Hepatic stellate cell (primary cell): Measurements from ENCODE around the gene TBX2.

ENCODE experiments used
- DNase-seq: peaks from one replicate; pipeline ENCODE4 v3.0.0; 2011; ENCODE audit warnings: low spot score

The TBX2 gene

DNA sequence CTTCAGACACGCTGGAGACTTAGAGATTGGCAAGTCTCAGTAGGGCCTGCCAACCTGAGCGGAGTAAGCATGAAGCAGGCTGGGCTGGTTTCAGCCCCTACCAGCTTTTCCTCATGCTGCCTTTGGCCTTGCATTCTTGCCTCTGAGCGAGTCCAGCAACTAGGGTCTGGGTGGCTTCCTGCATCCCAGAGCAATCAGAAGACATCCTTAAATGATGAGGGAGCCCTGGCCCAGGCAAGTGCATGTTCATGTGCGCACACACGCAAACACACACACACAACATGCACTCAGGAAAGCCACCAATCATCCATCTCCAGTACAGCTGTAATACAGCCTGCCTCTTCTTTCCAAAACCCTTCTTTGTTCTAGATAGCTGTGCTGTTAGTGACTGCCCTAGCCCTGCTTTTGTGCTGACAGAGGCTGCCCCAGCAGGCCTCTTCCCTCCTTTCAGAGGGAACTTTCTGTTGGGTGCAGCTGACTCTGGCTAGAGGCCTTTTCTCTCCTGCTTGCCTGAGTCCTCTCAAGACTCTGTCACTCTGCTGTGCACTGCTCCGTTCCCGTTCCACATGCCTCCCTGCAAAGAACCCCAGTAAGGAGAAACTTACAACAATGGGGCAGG lies 30.7 kb upstream of the TBX2 start:
- no peak for DNase-seq

DNA sequence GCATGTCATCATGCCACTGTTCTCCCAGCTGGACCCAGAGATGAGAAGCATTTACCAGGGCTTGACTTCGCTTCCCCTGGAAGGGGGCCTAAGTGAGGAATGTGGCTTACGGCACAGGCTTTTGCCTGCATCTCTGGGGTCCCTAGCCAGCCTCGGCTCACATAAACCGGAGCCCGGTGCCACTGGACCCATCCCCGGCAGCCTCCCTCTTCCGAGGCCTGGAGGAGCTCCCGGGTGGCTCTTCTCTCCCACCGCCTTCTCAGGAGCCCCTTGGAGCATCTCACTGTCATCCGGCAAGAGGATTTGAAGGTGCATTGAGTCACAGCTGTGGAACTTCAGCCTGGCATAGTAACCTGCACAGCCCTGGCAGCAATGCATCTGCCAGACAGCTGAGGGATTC lies 29.9 kb upstream of the TBX2 start:
- DNase-seq: no peak

DNA sequence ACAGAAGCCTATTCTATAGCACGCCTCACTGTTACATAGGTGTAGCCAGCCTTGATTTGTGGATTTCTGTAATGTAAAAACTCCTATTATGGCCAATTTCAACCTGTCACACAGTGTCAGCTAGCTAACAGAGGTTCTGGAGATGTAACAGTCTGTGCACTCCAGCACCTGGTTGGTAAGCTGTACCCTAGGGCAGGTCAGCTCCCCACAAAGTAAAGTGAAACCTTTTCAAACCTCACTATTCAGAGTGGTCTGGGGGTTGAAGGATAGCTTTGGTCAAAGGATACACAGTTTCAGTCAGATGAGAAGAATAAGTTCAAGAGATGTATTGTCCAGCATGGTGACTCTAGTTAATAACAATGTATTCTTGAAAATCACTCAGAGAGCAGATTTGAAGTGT lies 28.5 kb upstream of the TBX2 start:
- DNase-seq: no peak

DNA sequence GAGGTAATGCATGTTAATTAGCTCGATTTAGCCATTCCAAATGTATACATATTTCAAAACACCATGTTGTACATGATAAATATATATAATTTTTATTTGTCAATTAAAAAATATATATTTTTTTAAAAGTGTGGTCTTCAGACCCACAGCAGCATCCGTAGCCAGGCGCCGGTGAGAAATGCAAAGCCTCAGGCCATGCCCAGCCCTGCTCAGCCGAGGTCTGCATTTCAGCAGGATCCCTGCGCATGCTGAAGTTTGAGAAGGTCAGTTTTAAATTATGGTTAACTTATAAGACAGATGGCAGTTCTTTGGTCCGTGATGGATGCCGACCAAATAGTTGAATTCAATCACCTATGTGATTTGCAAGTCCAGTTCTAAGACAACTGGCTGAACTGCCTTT lies 28.0 kb upstream of the TBX2 start:
- DNase-seq: no peak

DNA sequence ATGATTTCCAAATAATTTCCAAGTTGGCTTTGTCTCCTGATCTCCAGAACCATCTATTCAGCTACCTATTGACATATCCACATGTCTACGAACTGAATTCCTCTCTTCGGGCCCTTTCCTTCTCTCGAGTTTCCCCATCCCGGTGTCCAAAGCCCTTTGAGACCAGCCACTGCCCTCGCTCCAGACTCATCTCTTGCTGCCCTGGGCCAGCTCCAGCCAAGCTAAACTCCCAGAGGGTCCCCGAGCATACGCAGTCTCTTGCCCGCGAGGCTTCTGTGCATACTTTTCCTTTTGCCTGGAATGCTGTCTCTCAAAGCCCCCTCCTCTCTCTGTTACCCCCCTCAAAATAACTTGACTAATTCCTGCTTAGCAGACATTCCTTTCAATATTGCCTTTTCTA lies 27.2 kb upstream of the TBX2 start:
- DNase-seq: no peak

DNA sequence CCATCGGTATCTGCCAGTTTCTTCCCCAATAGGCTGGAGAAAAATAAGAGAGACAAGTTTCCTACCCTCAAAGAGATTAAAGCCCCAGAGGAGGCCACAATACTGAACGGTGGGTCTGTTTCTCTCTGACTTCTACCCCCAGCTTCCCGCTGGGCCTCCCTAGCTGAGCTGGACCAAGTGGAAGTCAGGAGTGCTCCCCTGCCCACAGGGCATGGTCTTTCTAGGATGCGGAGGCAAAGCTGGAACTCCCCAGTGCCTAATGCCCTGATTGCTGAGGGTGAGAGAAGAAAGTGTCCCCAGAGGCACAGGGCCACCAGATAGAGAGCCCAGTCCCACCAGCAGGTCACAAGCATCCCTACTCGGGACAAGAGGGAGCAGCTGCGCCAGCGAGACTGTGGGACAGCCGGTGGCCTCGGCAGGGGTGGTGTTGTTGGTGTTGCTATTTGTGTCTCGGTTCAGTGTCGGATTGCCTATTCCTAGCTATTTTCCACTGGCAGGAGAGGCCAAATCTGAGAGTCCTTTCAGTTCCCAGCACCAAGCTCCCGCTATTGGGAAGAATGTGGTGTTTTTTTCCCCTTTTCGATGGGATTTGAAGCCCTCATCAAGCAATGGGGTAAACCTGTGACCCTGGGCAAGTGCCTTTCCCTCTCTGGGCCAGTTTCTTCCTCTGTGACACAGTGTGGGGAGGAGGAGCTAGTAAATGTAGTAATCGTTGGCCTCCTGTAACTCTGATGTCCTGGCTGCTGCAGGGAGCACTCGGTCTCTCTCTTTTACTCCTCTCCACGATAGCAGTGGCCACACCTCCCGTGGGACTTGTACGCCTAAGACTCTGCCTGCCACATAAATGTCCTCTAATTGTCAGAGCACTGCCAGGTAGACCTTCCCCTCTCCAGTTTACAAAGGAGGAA lies 22.5 kb upstream of the TBX2 start:
- no peak for DNase-seq

DNA sequence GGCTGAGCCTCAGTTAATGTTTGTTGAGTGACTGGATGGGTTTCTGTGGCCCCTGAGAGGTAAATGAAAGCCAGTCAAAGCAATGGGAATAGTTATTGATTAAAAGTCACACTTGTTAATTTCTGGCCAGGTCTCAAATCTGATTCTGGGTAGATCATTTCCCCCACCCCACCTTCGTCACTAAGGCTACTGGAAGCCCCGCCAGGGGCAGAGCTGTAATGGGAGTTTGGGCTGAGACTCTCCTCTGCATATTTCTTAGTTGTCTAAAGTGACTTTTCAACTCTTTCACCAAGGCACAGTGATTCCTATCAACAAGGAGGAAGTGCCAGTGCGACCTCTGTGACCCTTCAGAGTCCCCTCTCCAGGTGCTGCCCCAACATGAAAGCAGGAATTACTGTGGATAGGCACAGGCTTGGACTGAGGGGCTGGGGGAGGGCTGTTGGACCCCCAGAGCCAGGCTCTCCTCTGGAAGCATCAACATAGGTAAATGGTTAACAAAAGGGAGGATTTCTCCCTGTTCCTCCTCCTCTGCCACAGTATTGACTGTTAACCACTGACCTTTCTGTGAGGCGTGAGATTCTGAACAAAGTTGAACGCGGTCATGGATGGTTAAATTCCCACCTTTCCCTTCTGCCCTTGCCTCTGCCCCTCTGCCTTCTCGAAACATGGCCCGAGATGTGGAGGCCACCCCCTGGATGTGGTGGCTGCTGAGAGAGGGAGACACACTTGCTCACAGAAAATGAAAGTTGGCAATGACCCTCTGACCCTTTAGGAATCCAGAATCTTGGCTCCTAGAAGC lies 20.8 kb upstream of the TBX2 start:
- no peak for DNase-seq

DNA sequence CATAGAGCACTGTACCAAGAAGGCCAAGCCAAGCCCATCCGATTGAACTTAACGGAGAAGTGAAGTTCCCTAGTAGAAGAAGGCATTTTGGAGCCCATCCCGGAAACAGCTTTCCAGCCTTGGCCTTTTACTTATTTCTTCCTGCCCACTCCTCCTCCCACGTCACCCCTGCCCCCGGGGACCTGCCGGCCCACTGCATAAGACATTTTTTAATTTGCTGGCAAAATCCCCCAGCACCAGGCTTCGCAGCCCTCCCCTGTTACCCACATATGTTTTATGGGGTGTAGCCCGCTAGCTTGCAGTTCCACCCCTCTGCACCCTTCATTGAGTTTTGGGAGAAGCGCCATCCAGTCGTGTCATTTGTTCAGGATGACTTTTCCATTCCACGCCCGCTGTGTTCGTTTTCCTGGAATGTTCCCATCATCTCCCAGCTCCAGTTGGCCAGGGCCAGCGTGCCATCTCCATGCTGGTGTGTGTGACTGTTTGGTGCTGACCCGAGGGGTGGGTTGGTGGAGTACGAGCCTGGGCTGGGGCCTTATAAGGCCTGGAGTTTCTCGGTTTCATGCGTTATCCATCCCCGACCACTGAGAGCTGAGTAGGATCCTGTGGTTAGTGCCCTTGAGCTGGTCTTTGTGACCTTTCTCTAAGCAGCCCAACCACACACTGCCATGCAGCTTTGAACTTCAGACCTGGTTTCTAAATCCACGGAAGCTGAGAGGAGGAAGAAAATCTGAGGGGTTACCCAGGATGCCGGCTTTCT lies 20.0 kb upstream of the TBX2 start:
- DNase-seq: peak; percentile 24

DNA sequence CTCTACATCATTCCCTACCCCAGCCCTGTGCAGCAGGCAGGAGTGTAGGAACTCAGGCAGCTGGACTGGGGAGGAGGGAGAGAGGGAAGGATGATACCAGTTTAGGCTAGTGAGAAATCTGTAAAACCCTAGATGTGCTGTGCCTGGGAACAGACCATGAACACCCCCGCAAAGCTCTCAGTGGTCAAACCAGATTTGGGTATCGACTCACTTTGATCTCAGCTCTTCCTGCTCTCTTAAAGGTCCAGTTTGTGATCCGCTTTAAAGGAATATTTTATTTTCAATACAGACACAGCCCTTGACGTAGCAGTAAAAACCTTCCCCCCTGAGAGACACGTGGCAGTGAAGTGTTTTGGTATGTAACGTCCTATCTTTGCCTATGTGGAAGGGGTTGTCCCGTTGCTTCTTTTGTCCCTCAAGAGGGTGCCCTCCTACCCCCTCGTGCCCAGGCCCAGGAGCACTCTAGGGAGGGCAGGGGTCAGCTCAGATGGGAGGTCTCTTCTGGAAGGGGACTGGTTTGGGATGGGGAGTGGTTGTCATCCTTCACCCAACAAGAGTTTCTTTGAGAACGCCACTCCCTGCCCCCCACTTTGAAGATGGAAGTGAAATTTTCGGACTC lies 19.3 kb upstream of the TBX2 start:
- DNase-seq: no peak

DNA sequence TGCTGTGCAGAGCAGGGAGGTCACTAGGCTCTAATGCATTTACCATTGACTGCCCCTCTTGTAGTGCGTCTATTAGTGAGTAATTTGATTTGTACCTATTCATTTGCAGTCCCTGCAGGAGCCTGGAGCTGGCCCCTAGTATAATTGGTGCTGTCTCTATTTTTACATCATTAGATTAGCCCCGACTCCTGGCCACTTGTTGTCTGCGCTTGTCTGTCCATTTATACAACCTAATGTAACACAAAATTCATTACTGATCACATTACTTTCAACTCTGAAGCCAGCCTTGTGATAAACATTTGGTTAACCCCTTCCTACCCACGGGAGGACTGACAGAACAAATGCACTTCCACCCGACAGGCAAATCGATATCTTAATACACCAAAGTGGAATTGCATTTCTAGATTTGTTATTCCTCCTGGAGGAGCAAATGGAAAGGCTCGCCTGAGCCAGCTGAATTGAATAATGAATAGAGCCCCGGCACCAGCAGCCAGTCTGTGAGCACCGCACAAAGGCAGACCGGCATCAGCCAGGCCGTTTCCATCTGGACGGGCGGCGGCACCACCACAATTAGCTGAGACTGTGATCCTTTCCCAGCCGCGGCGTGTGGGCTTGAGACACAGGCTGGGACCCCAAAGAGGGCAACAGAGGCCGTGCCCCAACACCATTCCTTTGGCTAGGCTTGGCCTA lies 18.7 kb upstream of the TBX2 start:
- DNase-seq: no peak

DNA sequence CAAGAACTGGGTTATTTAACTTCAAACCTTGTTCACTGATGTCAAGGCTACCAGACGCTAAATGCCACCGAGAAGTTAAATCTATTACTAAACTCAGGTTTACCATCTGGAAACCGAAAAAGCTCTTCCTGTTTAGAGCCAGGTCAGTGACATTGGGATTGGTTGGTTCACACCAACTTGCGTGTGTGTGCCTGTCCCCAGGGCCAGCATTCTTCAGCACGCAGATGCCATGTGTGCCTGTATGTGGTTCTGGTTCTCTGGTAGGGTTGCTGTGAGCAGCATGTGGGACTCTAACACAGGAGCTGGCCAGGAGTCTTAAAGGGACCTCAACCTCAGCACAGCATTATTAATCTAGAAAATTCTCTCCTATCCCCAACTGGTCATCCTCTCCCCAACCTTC lies 18.1 kb upstream of the TBX2 start:
- DNase-seq: no peak

DNA sequence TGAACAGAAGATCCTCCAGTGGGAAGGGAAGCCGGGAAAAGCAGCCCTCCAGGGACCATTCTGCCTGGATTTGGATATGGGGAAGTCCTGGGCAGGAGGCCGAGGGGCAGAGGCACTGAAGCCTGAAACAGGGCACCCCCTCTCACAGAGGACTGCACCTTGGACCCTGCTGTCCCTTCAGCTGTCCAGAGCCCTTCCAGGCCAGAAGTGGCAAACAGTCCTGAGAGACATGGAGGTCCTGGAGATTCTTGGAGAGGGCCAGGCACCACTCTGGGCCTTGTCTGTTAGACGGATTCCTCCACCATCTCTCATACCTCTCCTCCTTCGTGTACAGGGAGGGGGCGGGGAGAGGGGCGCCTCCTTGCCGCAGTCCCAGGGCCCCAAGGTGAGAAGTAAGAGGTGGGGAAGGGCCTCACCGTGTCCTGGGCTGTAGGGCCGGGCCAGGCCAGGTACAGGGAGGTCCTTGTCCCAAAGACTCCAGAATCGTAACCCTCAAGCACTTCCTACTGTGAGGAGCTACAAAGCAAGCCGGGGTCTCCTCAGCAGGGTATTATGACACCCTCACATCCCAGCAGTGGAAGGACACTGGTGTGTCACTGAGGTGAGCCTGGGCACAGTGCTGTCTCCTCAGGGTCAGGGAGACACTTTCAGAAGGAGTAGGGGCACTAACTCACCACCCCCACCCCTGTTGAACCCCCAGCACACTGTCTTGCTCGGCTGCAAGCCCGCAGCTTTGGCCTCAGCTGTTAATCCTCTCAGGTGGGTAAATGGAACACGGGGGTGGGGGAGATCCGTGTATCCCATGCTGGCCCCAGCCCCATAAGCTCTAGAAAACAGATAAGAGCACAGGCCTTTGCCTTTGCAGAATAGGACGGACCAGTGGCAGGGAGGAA lies 16.6 kb upstream of the TBX2 start:
- no peak for DNase-seq

DNA sequence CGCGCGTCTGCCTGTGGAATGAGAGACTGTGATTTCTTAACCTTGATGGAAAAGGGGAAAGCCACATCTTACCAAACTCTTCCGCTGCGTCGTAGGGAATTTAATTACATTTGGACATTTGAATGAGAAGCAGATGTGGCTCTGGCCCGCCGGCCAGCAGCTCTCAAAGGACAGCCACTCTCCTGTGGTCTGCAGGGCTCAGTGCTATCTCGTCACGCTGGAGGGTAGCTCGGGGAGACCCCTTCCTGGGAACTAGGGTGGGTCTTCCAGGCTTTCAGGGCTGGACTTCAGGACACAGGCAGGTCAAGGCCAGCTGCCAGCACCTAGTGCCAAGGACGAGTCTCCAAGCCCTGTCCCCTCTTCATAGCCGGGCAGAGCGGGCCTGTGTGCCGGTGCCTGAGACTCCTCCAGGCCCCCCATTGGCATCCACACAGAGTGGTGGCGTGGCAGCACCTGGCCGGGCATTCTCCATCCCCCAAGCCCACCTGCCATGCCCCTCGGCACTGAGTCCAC lies 15.9 kb upstream of the TBX2 start:
- no peak for DNase-seq

DNA sequence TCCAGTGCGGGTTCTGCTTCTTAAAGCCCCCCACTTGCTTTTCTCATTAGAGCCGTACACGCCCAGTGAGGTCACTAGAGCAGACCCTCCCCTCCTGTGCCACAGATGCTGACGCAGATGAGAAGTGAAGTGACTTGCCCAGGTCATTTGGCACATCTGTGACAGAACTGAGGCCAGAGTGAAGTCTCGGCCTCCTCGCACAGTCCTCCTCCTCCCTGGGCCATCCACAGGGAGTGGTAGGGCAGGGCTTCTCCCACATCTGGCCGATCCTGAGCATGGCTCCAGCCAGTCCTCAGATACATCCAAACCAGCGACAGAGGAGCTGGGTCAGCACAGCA lies 15.3 kb upstream of the TBX2 start:
- DNase-seq: no peak

DNA sequence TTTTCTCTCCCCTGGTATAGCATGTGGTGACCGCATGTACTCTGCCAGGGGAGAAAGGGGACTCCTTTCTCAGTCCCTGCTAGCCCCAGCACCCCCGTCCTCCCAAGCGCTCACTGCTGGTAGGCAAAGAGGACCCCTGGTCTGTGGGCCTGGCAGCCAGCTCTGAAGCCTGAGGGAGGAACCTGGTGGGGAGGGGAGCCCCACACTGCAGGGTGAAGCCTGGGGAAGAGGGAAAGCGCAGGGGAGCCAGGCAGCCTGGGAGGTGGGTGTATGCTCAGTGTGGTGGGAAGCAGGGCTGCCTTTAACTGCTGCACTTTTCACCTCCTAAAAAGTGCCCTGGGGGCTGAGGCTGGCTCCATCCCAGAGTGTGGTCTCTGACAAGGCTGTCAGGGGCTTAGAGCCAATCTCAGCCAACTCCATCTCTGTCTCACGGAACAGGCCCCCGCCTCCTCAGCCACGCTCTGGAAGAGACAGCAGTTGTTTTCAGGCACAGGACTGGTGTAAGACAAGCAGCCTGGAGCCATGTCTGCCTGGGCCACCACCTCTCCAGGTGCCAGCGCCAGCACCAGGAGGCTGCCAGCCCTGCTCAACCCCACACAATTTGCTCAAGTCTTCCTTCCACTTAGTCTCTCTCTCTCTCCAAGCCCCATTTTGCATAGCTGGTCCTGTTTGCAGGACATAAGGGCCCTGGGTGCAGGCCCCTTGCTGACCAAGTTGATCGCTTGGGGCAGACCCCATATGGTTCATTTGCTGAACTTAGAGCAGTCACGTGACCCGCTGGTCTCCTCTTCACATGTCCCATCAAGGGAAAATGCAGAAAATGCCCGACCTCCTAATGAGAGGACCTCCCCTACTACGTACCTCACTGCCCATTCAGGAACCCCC lies 14.7 kb upstream of the TBX2 start:
- DNase-seq: no peak

DNA sequence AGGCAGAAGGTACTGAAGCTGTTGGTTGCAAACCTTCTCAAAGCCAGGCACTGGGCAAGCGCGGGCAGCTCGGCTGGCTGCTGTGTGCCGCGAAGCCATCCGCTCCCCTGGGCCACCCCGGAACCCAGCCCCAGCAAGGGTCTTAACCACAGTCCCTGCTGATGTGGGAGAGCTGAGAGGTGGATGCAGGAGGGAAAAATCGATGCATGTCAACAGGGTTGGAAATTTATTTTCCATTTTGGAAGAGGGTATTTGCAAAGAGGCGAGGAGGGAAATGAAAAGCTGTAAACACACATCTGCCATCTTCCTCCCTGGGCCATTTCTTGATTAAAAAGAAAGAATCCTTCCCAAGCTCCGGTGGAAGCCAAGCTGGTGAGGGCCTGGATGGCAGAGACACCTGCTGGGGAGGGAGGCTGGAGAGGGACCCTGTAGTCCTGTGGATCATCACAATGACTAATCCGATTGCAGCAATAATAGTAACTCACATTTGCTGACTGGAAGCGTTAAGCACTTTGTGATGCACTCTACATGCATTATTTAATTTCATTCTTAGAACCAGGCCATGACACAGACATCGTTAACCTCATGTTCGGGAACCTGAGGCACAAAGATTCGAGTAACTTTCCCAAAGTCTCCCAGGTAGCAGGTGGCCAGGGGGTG lies 13.9 kb upstream of the TBX2 start:
- DNase-seq: no peak

DNA sequence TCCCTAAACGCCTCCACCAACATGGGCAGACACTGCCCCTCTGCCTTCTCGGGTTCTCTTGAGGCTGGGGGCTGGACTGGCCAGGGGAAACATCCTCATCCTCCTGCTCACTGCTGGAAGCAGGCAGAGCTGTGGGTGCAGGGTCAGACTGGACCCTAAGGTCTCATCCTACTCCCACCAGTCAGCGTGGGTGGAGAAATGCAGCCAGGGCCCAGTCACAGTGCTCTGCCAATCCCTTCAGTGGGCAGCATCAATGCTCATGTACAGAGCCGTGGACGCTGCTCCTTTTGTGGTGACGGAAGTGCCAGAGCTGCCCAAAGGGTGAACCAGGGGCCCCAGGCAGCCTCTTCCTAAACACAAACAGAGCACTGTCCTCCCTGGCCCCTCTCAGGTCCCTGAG lies 13.4 kb upstream of the TBX2 start:
- DNase-seq: no peak

DNA sequence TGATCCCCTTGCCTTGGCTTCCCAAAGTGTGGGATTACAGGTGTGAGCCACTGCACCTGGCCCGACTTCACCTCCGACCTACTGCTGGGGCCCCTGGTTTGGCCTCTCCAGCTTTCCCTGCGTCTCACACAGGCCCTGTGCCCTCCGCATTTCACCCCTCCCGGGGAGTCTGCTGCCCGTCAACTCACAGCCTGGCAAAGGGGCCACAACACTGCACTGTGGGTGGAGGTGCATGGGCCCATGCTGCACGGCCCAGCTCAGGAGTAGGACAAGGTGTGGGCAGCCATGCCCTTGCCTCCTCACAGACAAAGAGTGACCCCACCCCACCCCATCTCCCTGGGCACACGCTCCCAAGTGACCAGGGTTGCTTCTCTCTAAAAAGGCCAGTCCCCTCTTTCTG lies 12.6 kb upstream of the TBX2 start:
- DNase-seq: no peak
